B cell (primary cell): ENCODE measurements around the gene ARMH3. TPM values are rescaled to one million over a fixed set of nuclear protein-coding genes. Genes with fewer than 3 reads are reported as not detected.

ENCODE experiments used
- ATAC-seq: fragments of 200-7000 bp; cut with Tn5 transposase; one replicate; pipeline ENCODE4 v1.10.0; 2021; ENCODE audit warnings: low read depth, mild to moderate bottlenecking, moderate number of reproducible peaks, moderate library complexity
- CTCF ChIA-PET: fragments of 350-600 bp; sonication (Branson Sonifier 250); formaldehyde crosslinking; loops from one replicate; lab custom pipeline; 2021; ENCODE audit warnings: antibody characterized with exemption, inconsistent platforms; lab: Charles Lee
- POLR2A ChIA-PET: fragments of 350-600 bp; sonication (Branson Sonifier 250); formaldehyde crosslinking; loops from one replicate; lab custom pipeline; 2021; ENCODE audit warnings: antibody characterized with exemption; lab: Charles Lee
- DNase-seq: peaks from one replicate; pipeline ENCODE4 v3.0.0; 2013
- H2AFZ ChIP-seq: 2 replicates; pipeline ENCODE4 v1.6.1; 2012; ENCODE audit warnings: mild to moderate bottlenecking, low read depth, low read length; ENCODE audit not compliant: insufficient read depth, poor library complexity, severe bottlenecking
- H3K27ac ChIP-seq, 2 donors: 1 replicate in 1 of 2; 2 replicates in 1 of 2; pipeline ENCODE4 v1.5.1; 2012 to 2013; ENCODE audit warnings: low read length in 2 of 2, mild to moderate bottlenecking in 2 of 2, moderate library complexity in 1 of 2
- H3K27me3 ChIP-seq, 4 experiments: fragments of 200-600 bp in 1 of 4; sonication (generic) in 1 of 4; replicated peaks in 1 of 4; 1 replicate in 2 of 4; 2 replicates in 2 of 4; pipeline versions ENCODE4 v1.6.1 to v1.7.0; 2013 to 2016; ENCODE audit warnings: low read length in 3 of 4, mild to moderate bottlenecking in 2 of 4, mixed read lengths in 1 of 4, moderate library complexity in 1 of 4; ENCODE audit not compliant: insufficient read depth in 4 of 4, control insufficient read depth in 3 of 4; ENCODE audit errors: control extremely low read depth in 1 of 4
- H3K36me3 ChIP-seq, 2 experiments: replicated peaks in 1 of 2; 1 replicate in 1 of 2; 2 replicates in 1 of 2; pipeline versions ENCODE4 v1.6.1 to v1.7.1; 2013; ENCODE audit warnings: low read length in 1 of 2; ENCODE audit not compliant: insufficient read depth in 2 of 2, control insufficient read depth in 1 of 2; ENCODE audit errors: control extremely low read depth in 1 of 2, extremely low read depth in 1 of 2
- H3K4me1 ChIP-seq, 2 donors: fragments of 200-600 bp in 1 of 2; sonication (generic) in 1 of 2; 1 replicate in 1 of 2; 2 replicates in 1 of 2; pipeline versions ENCODE4 v1.5.1 to v1.6.1; 2013 to 2017; ENCODE audit warnings: low read length in 2 of 2; ENCODE audit not compliant: control insufficient read depth in 2 of 2, insufficient read depth in 2 of 2
- H3K4me2 ChIP-seq: replicated peaks from 2 replicates; pipeline ENCODE3; 2012; ENCODE audit warnings: mild to moderate bottlenecking, low read depth, low read length; ENCODE audit not compliant: poor library complexity, severe bottlenecking
- H3K4me3 ChIP-seq, 5 experiments: fragments of 200-600 bp in 1 of 5; sonication (generic) in 1 of 5; 1 replicate in 3 of 5; 2 replicates in 2 of 5; pipeline versions ENCODE4 v1.5.1 to v1.7.0; 2011 to 2016; ENCODE audit warnings: low read length in 4 of 5, mild to moderate bottlenecking in 4 of 5, low read depth in 2 of 5, control low read depth in 1 of 5, moderate library complexity in 1 of 5; ENCODE audit not compliant: insufficient read depth in 1 of 5; ENCODE audit errors: control extremely low read depth in 1 of 5, extremely low read depth in 1 of 5
- H3K79me2 ChIP-seq: fragments of 200-600 bp; sonication (generic); one replicate; pipeline ENCODE4 v1.6.0; 2016; ENCODE audit warnings: low read length; ENCODE audit not compliant: control insufficient read depth, insufficient read depth
- H3K9ac ChIP-seq: fragments of 200-600 bp; sonication (generic); 2 replicates; pipeline ENCODE4 v1.6.1; 2017; ENCODE audit warnings: mild to moderate bottlenecking, low read length, moderate library complexity
- H3K9me3 ChIP-seq, 3 donors: one replicate each; pipeline versions ENCODE4 v1.6.1 to v1.7.1; 2013; ENCODE audit warnings: low read length in 2 of 3; ENCODE audit not compliant: control insufficient read depth in 2 of 3, insufficient read depth in 1 of 3; ENCODE audit errors: control extremely low read depth in 1 of 3
- H4K20me1 ChIP-seq: 2 replicates; pipeline ENCODE4 v1.6.0; 2012; ENCODE audit warnings: mild to moderate bottlenecking, low read length; ENCODE audit not compliant: insufficient read depth, control insufficient read depth, poor library complexity, severe bottlenecking
- H3K27ac Mint-ChIP-seq: one replicate; pipeline ENCODE4 v1.8.0; 2021; ENCODE audit warnings: mixed read lengths
- H3K27me3 Mint-ChIP-seq: one replicate; pipeline ENCODE4 v1.8.0; 2021; ENCODE audit warnings: mixed read lengths
- H3K4me1 Mint-ChIP-seq: one replicate; pipeline ENCODE4 v1.8.0; 2021; ENCODE audit warnings: mixed read lengths
- H3K4me3 Mint-ChIP-seq: one replicate; pipeline ENCODE4 v1.8.0; 2021; ENCODE audit warnings: mixed read lengths
- H3K9me3 Mint-ChIP-seq: one replicate; pipeline ENCODE4 v1.8.0; 2022; ENCODE audit warnings: mixed read lengths; ENCODE audit not compliant: insufficient read depth
- EZH2 ChIP-seq: IDR thresholded peaks from 2 replicates; pipeline ENCODE4 v1.6.1; 2012; ENCODE audit warnings: borderline replicate concordance, low read depth, mild to moderate bottlenecking, moderate library complexity, low read length; ENCODE audit not compliant: insufficient read depth, poor library complexity, severe bottlenecking
- WGBS: methylation state at CpG from one replicate; pipeline ENCODE4 v1.1.5; 2013; ENCODE audit warnings: missing lambda C conversion rate; ENCODE audit not compliant: insufficient coverage; 5-methylcytosine and 5-hydroxymethylcytosine counted together
- intact Hi-C: fragments of 100-400 bp; cut with micrococcal nuclease; formaldehyde crosslinking; loops from one replicate; pipeline ENCODE4 v1.10.0; 2022
- polyA plus RNA-seq: library from polyadenylated mRNA; depleted of rRNA; stranded (reverse); fragments of >200 nt; gene quantifications from 2 replicates; pipeline ENCODE4 v1.2.3, GENCODE V29; 2012
- total RNA-seq, 2 donors: library from RNA; stranded (reverse); fragments of 120-200 nt in 1 of 2; gene quantifications; 1 replicate in 1 of 2; 2 replicates in 1 of 2; pipeline versions ENCODE4 v1.2.3 to v1.2.4, GENCODE V29; 2013 to 2022
- TF ChIP-seq, protein P1 (sequence below): fragments of 200-600 bp; IDR thresholded peaks from one replicate; pipeline ENCODE4 v1.8.0; 2022; ENCODE audit warnings: antibody characterized with exemption, mild to moderate bottlenecking

Gene ARMH3
- total and polyA plus RNA-seq, 2 donors (not counting 1 experiment from before 2014, with no cell fraction given) = 33.4 to 40.7 TPM

DNA sequence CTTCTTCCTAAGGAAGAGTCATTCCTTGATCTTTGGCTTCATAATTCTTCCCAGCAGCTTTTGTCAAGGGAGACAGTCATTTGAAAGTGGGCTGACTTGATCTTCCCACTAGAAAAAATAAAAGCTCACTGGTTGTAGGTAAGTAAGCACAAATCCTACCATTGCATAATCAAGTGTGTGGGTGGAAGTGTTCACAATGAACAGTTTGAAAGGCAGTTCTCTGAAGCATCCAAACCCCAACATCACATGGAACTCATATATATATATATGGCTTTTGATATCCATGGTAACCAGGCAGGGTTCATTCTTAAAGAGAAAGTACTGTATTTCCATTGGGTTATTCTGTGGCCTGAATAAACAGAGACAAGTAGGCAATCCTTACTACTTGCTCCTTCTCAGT, 51.6 kb downstream of the ARMH3 start:
- H3K27ac Mint-ChIP-seq = peak overlapping the region; percentile 42
- Histone ChIP-seq H3K4me2 (peak overlapping the region; percentile 20), H3K4me1 (peaks cover 87 to 93% of the 10 kb centered on the region in 2 donors), H3K9ac (no peak overlapping the region), H3K4me3 (peak overlapping the region in 1 of 5 experiments; percentile 4), H4K20me1 (no peaks in the 10 kb centered on the region), H3K27ac (peak overlapping the region; percentile 76 to 90), H3K9me3 (no peaks in the 10 kb centered on the region), H3K79me2 (peaks cover 5% of the 10 kb centered on the region), H3K36me3 (peaks cover 0 to 19% of the 10 kb centered on the region in 2 experiments), H3K27me3 (no peaks in the 10 kb centered on the region), H2AFZ (no peak overlapping the region)
- DNase-seq = peak; percentile 19
- intact Hi-C loops = loop anchor here (10.0 kb wide), 1 partner anchor 790 kb away; no protein-coding TSS in a partner anchor
- no peak for TF ChIP-seq EZH2
- TF ChIP-seq, protein P1, sequence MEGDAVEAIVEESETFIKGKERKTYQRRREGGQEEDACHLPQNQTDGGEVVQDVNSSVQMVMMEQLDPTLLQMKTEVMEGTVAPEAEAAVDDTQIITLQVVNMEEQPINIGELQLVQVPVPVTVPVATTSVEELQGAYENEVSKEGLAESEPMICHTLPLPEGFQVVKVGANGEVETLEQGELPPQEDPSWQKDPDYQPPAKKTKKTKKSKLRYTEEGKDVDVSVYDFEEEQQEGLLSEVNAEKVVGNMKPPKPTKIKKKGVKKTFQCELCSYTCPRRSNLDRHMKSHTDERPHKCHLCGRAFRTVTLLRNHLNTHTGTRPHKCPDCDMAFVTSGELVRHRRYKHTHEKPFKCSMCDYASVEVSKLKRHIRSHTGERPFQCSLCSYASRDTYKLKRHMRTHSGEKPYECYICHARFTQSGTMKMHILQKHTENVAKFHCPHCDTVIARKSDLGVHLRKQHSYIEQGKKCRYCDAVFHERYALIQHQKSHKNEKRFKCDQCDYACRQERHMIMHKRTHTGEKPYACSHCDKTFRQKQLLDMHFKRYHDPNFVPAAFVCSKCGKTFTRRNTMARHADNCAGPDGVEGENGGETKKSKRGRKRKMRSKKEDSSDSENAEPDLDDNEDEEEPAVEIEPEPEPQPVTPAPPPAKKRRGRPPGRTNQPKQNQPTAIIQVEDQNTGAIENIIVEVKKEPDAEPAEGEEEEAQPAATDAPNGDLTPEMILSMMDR = no peak
- ATAC-seq = no peak
- no peaks in the 10 kb centered on the region for H3K27me3 Mint-ChIP-seq
- no peaks in the 10 kb centered on the region for H3K9me3 Mint-ChIP-seq
- POLR2A ChIA-PET = no interaction called here
- CTCF ChIA-PET = interaction anchor here (0.9 to 26.8 kb wide), 4 partner anchors 10 to 164 kb away, joined by 4 to 986 read pairs (median 292); partner anchors contain the start of gene KCNIP2
- no peak overlapping the region for H3K4me3 Mint-ChIP-seq
- peaks cover 70% of the 10 kb centered on the region for H3K4me1 Mint-ChIP-seq

GRCh38 chr10:102003541-102003940, 52.4 kb downstream of the ARMH3 start:
- no peak overlapping the region for H3K9ac ChIP-seq
- no peaks in the 10 kb centered on the region for H3K27me3 Mint-ChIP-seq
- peaks cover 9% of the 10 kb centered on the region for H3K79me2 ChIP-seq
- DNase-seq (no peak), ATAC-seq (no peak)
- peaks cover 87 to 91% of the 10 kb centered on the region in 2 donors for H3K4me1 ChIP-seq
- no peaks in the 10 kb centered on the region for H4K20me1 ChIP-seq
- H3K9me3 Mint-ChIP-seq = no peaks in the 10 kb centered on the region
- ChIA-PET POLR2A (interaction anchor here (0.6 kb wide), 3 partner anchors 22 to 171 kb away, joined by 4 read pairs; no protein-coding TSS in a partner anchor), CTCF (interaction anchor here (0.9 to 26.8 kb wide), 5 partner anchors 11 to 164 kb away, joined by 3 to 986 read pairs (median 4); partner anchors contain the start of gene KCNIP2)
- WGBS = no CpG with 5 or more reads among the region's 1 CpG
- H3K36me3 ChIP-seq = peaks cover 0 to 22% of the 10 kb centered on the region in 2 experiments
- no peaks in the 10 kb centered on the region for H3K27me3 ChIP-seq
- TF ChIP-seq, protein P1 = no peak
- TF ChIP-seq EZH2 = no peak
- intact Hi-C loops = loop anchor here (2.0 to 10.0 kb wide), 2 partner anchors 103 to 789 kb away; no protein-coding TSS in a partner anchor
- no peak overlapping the region for H3K4me3 ChIP-seq
- H3K4me1 Mint-ChIP-seq = peaks cover 66% of the 10 kb centered on the region
- no peak overlapping the region for H2AFZ ChIP-seq
- H3K4me3 Mint-ChIP-seq = no peak overlapping the region
- peak overlapping the region; percentile 20 for H3K4me2 ChIP-seq
- peak overlapping the region; percentile 76 to 90 for H3K27ac ChIP-seq
- no peaks in the 10 kb centered on the region for H3K9me3 ChIP-seq
- H3K27ac Mint-ChIP-seq = peak overlapping the region; percentile 65
